Measurements from ENCODE around the gene NEUROD1. TPM values are rescaled to one million over a fixed set of nuclear protein-coding genes. Genes with fewer than 3 reads are reported as not detected.
"Not testable (repeated sequence)": the region's sequence is repeated elsewhere in the genome, so short reads cannot be mapped to it uniquely, and the experiment has no call there.

NEUROD1 gene
- total and polyA plus RNA-seq, 7 experiments from 2014 or later = not detected

DNA sequence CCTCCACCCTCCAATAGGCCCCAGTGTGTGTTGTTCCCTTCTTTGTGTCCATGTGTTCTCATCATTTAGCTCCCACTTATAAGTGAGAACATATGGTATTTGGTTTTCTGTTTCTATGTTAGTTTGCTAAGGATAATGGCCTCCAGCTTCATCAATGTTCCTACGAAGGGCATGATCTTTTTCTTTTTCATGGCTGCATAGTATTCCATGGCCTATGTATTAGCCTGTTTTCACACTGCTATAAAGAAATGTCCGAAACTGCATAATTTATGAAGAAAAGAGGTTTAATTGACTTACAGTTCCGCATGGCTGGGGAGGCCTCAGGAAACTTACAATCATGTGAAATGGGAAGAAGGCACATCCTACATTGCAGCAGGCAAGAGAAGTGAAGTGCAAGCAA, 22.2 kb upstream of the NEUROD1 start:
- POLR2A ChIA-PET = not testable (repeated sequence)
- H3K9me3 Mint-ChIP-seq = peaks cover 0 to 13% (median 5%) of the 10 kb centered on the region in 11 donors
- peaks cover 6 to 16% (median 11%) of the 10 kb centered on the region in 5 donors for H3K27me3 Mint-ChIP-seq

DNA sequence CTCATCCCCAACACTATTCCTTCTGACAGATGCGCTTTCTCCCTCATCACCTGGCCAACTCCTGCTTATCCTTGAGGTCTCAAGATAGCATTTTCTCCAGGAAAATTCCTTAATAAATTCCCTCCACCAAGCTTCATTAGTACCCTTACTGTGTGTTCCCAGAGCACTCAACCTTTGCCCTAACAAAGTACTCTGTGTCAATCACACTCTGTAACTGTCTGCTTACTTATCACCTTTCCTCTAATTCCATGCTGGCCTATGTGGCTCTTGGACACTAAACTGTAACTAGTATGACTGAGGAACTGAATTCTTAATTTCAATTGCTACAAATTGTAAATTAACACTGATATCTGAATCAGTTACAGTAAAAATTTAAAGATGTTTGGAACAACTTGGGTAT, 17.9 kb upstream of the NEUROD1 start:
- Histone ChIP-seq H3K36me3 (ENCODE audit: control insufficient read depth in 2 of 3, insufficient read depth in 3 of 3, low read length in 3 of 3) (no peaks in the 10 kb centered on the region), H3K4me1 (ENCODE audit: control insufficient read depth in 2 of 2, insufficient read depth in 2 of 2, low read length in 2 of 2) (no peaks in the 10 kb centered on the region), H3K4me3 (ENCODE audit: low read length) (no peak overlapping the region), H3K9me3 (ENCODE audit: control insufficient read depth in 2 of 3, low read length in 3 of 3) (no peaks in the 10 kb centered on the region), H3K27me3 (ENCODE audit: control insufficient read depth in 2 of 2, insufficient read depth in 2 of 2, low read length in 2 of 2) (no peaks in the 10 kb centered on the region), H3K27ac (ENCODE audit: low read depth, low read length) (no peak overlapping the region)
- ATAC-seq (no peak), DNase-seq (no peak)
- intact Hi-C loops (cut with micrococcal nuclease) = no loop called here
- Mint-ChIP-seq H3K36me3 (peaks cover 0 to 5% (median 0%) of the 10 kb centered on the region in 5 donors), H3K9me3 (peaks cover 0 to 9% (median 5%) of the 10 kb centered on the region in 11 donors), H3K4me1 (no peaks in the 10 kb centered on the region), H3K4me3 (no peak overlapping the region), H3K27ac (no peak overlapping the region), H3K27me3 (peaks cover 20 to 30% (median 22%) of the 10 kb centered on the region in 5 donors)
- CTCF ChIA-PET = no interaction called here
- POLR2A ChIA-PET = no interaction called here

More for the DNA sequence above, 22.2 kb upstream of the NEUROD1 start:
- intact Hi-C loops (cut with micrococcal nuclease); H3K4me3 Mint-ChIP-seq; H3K4me1 ChIP-seq (ENCODE audit: control insufficient read depth in 2 of 2, insufficient read depth in 2 of 2, low read length in 2 of 2); DNase-seq; ATAC-seq; H3K27ac ChIP-seq (ENCODE audit: low read depth, low read length); H3K27ac Mint-ChIP-seq; H3K27me3 ChIP-seq (ENCODE audit: control insufficient read depth in 2 of 2, insufficient read depth in 2 of 2, low read length in 2 of 2); H3K9me3 ChIP-seq (ENCODE audit: control insufficient read depth in 2 of 3, low read length in 3 of 3); H3K36me3 ChIP-seq (ENCODE audit: control insufficient read depth in 2 of 3, insufficient read depth in 3 of 3, low read length in 3 of 3); H3K4me1 Mint-ChIP-seq; CTCF ChIA-PET; H3K4me3 ChIP-seq (ENCODE audit: low read length): not testable (repeated sequence)
- H3K36me3 Mint-ChIP-seq = peaks cover 0 to 11% (median 0%) of the 10 kb centered on the region in 5 donors

DNA sequence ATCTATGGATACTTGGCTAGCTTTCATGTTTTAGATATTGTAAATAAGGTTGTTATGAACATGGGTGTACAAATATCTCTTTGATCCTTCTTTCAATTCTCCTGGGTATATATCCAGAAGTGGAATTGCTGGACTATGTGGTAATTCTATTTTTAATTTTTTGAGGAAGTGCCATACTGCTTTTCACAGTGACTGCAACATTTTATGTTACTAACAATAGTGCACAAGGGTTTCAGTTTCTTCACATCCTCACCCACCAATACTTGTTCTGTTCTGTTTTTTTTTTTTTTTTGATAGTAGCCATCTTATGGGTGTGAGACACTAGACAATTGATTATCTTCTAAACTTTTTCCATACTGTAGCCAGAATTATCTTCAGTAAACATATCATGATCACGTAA, 17.3 kb upstream of the NEUROD1 start:
- Histone ChIP-seq H3K36me3 (ENCODE audit: control insufficient read depth in 2 of 3, insufficient read depth in 3 of 3, low read length in 3 of 3) (no peaks in the 10 kb centered on the region), H3K4me3 (ENCODE audit: low read length) (no peak overlapping the region), H3K27me3 (ENCODE audit: control insufficient read depth in 2 of 2, insufficient read depth in 2 of 2, low read length in 2 of 2) (no peaks in the 10 kb centered on the region), H3K9me3 (ENCODE audit: control insufficient read depth in 2 of 3, low read length in 3 of 3) (no peaks in the 10 kb centered on the region), H3K4me1 (ENCODE audit: control insufficient read depth in 2 of 2, insufficient read depth in 2 of 2, low read length in 2 of 2) (no peaks in the 10 kb centered on the region), H3K27ac (ENCODE audit: low read depth, low read length) (no peak overlapping the region)
- CTCF ChIA-PET = no interaction called here
- DNase-seq (no peak), ATAC-seq (peak; percentile 38)
- H3K27me3 Mint-ChIP-seq = peaks cover 20 to 35% (median 24%) of the 10 kb centered on the region in 5 donors
- peaks cover 0 to 7% (median 2%) of the 10 kb centered on the region in 11 donors for H3K9me3 Mint-ChIP-seq
- H3K4me1 Mint-ChIP-seq = no peaks in the 10 kb centered on the region
- H3K36me3 Mint-ChIP-seq = peaks cover 0 to 2% (median 0%) of the 10 kb centered on the region in 5 donors
- intact Hi-C loops (cut with micrococcal nuclease) = no loop called here
- H3K4me3 Mint-ChIP-seq = no peak overlapping the region
- no peak overlapping the region for H3K27ac Mint-ChIP-seq
- POLR2A ChIA-PET = no interaction called here

DNA sequence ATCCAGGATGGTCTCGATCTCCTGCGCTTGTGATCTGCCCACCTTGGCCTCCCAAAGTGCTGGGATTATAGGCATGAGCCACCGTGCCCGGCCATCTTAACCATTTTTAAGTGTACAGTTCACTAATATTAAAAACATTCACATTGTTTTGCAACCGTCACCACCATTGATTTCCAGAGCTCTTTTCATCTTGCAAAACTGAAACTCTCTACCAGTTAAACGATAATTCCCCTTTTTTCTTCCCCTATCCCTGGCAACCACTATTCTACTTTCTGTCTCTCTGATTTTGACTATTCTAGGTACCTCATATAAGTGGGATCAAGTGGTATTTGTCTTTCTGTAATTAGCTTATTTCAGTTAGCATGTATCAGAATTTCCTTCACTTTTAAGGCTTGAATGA, 16.8 kb upstream of the NEUROD1 start:
- Histone ChIP-seq H3K4me3 (ENCODE audit: low read length) (no peak overlapping the region), H3K9me3 (ENCODE audit: control insufficient read depth in 2 of 3, low read length in 3 of 3) (no peaks in the 10 kb centered on the region), H3K27me3 (ENCODE audit: control insufficient read depth in 2 of 2, insufficient read depth in 2 of 2, low read length in 2 of 2) (no peaks in the 10 kb centered on the region), H3K36me3 (ENCODE audit: control insufficient read depth in 2 of 3, insufficient read depth in 3 of 3, low read length in 3 of 3) (no peaks in the 10 kb centered on the region), H3K4me1 (ENCODE audit: control insufficient read depth in 2 of 2, insufficient read depth in 2 of 2, low read length in 2 of 2) (no peaks in the 10 kb centered on the region), H3K27ac (ENCODE audit: low read depth, low read length) (no peak overlapping the region)
- ChIA-PET CTCF (no interaction called here), POLR2A (no interaction called here)
- Mint-ChIP-seq H3K9me3 (peaks cover 0 to 7% (median 0%) of the 10 kb centered on the region in 11 donors), H3K4me1 (no peaks in the 10 kb centered on the region), H3K36me3 (no peaks in the 10 kb centered on the region), H3K4me3 (no peak overlapping the region), H3K27ac (no peak overlapping the region), H3K27me3 (peaks cover 20 to 35% (median 24%) of the 10 kb centered on the region in 5 donors)
- ATAC-seq (no peak), DNase-seq (no peak)
- intact Hi-C loops (cut with micrococcal nuclease) = no loop called here

DNA sequence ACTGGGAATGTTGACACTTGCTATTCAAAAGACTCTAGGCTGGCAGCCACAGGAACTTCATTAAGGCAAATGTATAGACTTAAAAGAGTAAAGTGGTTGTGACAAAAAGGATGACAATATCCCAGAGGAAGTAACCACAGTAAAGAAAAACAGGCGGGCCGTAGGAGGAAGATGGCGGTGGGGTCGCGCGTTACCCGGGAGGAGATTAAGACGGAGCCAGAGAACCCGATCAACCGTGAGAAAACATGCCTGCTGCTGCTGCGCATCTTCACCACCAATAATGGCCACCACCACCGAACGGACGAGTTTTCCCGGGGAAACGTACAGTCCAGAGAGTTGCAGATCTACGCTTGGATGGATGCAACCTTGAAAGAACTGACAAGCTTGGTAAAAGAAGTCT, 14.0 kb upstream of the NEUROD1 start:
- Histone ChIP-seq H3K4me1 (ENCODE audit: control insufficient read depth in 2 of 2, insufficient read depth in 2 of 2, low read length in 2 of 2) (no peaks in the 10 kb centered on the region), H3K27me3 (ENCODE audit: control insufficient read depth in 2 of 2, insufficient read depth in 2 of 2, low read length in 2 of 2) (no peaks in the 10 kb centered on the region), H3K9me3 (ENCODE audit: control insufficient read depth in 2 of 3, low read length in 3 of 3) (no peaks in the 10 kb centered on the region), H3K27ac (ENCODE audit: low read depth, low read length) (no peak overlapping the region), H3K36me3 (ENCODE audit: control insufficient read depth in 2 of 3, insufficient read depth in 3 of 3, low read length in 3 of 3) (no peaks in the 10 kb centered on the region), H3K4me3 (ENCODE audit: low read length) (no peak overlapping the region)
- CTCF ChIA-PET = interaction anchor here (0.7 kb wide), 1 partner anchor 9 kb away, joined by 3 read pairs; no protein-coding TSS in a partner anchor
- Mint-ChIP-seq H3K27ac (no peak overlapping the region), H3K27me3 (peaks cover 14 to 39% (median 32%) of the 10 kb centered on the region in 5 donors), H3K4me3 (no peak overlapping the region), H3K36me3 (no peaks in the 10 kb centered on the region), H3K9me3 (peaks cover 0 to 7% (median 0%) of the 10 kb centered on the region in 11 donors), H3K4me1 (no peaks in the 10 kb centered on the region)
- ATAC-seq (no peak), DNase-seq (no peak)
- POLR2A ChIA-PET = no interaction called here
- intact Hi-C loops (cut with micrococcal nuclease) = loop anchor here in 1 of 2 donors (5.0 kb wide), 1 partner anchor 1213 kb away; no protein-coding TSS in a partner anchor

DNA sequence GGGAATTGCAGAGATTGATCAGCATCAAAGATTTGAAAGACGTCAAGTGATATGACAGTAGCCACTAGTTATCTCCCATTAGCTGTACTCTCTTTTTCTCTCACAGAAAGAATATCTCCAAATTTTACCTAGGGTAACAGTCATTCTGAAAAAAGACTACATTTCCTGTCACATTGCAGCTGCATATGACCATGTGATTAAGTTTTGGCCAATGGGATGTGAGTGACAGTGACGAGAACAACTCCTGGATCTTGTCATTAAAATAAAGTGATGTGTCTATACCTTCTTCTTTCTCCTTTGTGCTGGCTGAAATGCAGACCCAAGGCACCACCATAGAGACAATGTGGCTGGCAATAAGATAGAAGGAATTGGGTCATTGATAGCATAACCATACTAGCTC, 10.5 kb upstream of the NEUROD1 start:
- no peaks in the 10 kb centered on the region for H3K4me1 ChIP-seq (ENCODE audit: control insufficient read depth in 2 of 2, insufficient read depth in 2 of 2, low read length in 2 of 2)
- no peak overlapping the region for H3K27ac ChIP-seq (ENCODE audit: low read depth, low read length)
- DNase-seq (no peak), ATAC-seq (no peak)
- Mint-ChIP-seq H3K4me3 (no peak overlapping the region), H3K27ac (no peak overlapping the region), H3K4me1 (no peaks in the 10 kb centered on the region), H3K27me3 (peaks cover 24 to 54% (median 44%) of the 10 kb centered on the region in 5 donors), H3K9me3 (no peaks in the 10 kb centered on the region), H3K36me3 (peaks cover 0 to 4% (median 0%) of the 10 kb centered on the region in 5 donors)
- POLR2A ChIA-PET = no interaction called here
- H3K4me3 ChIP-seq (ENCODE audit: low read length) = no peak overlapping the region
- intact Hi-C loops (cut with micrococcal nuclease) = loop anchor here in 1 of 2 donors (5.0 kb wide), 1 partner anchor 1216 kb away; no protein-coding TSS in a partner anchor
- H3K27me3 ChIP-seq (ENCODE audit: control insufficient read depth in 2 of 2, insufficient read depth in 2 of 2, low read length in 2 of 2) = peaks cover 0 to 8% of the 10 kb centered on the region in 2 donors
- H3K36me3 ChIP-seq (ENCODE audit: control insufficient read depth in 2 of 3, insufficient read depth in 3 of 3, low read length in 3 of 3) = no peaks in the 10 kb centered on the region
- CTCF ChIA-PET = no interaction called here
- H3K9me3 ChIP-seq (ENCODE audit: control insufficient read depth in 2 of 3, low read length in 3 of 3) = no peaks in the 10 kb centered on the region

DNA sequence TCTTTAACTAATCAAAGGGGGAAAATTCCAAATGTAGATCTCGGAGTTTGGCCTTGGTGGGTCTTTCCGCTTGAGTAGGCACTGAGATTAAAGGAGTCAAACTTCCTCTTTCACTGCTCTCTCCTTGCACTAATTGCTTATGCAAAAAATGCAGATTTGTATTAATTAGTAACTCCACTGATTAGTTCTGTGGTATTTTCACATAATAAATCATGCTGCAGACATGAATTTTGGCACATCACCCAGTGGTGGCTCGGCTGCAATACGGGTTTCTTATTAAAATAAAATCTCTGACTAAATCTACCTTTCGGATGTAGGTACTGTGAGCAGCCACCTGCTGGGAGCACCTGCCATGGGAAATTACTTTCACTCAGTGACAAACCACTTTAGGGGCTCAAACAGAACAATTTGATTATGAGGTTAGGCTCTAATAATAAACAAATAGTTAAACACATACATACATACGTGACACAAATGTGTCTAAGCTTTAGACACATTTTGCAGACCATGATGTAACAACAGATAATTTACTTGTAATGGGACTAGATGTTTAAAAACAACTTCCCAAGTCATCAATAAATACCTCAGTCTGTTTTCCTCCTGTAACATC, 6.4 kb upstream of the NEUROD1 start:
- Histone ChIP-seq H3K9me3 (ENCODE audit: control insufficient read depth in 2 of 3, low read length in 3 of 3) (no peaks in the 10 kb centered on the region), H3K27ac (ENCODE audit: low read depth, low read length) (no peak overlapping the region), H3K36me3 (ENCODE audit: control insufficient read depth in 2 of 3, insufficient read depth in 3 of 3, low read length in 3 of 3) (no peaks in the 10 kb centered on the region), H3K4me3 (ENCODE audit: low read length) (no peak overlapping the region), H3K4me1 (ENCODE audit: control insufficient read depth in 2 of 2, insufficient read depth in 2 of 2, low read length in 2 of 2) (peaks cover 0 to 14% of the 10 kb centered on the region in 2 donors), H3K27me3 (ENCODE audit: control insufficient read depth in 2 of 2, insufficient read depth in 2 of 2, low read length in 2 of 2) (peaks cover 17 to 19% of the 10 kb centered on the region in 2 donors)
- intact Hi-C loops (cut with micrococcal nuclease) = no loop called here
- H3K4me3 Mint-ChIP-seq = no peak overlapping the region
- peaks cover 0 to 4% (median 0%) of the 10 kb centered on the region in 11 donors for H3K9me3 Mint-ChIP-seq
- DNase-seq = no peak
- peaks cover 20 to 32% (median 27%) of the 10 kb centered on the region in 7 donors for H3K4me1 Mint-ChIP-seq
- POLR2A ChIA-PET = no interaction called here
- peaks cover 0 to 7% (median 0%) of the 10 kb centered on the region in 5 donors for H3K36me3 Mint-ChIP-seq
- ATAC-seq = no peak
- no peak overlapping the region for H3K27ac Mint-ChIP-seq
- CTCF ChIA-PET = no interaction called here
- H3K27me3 Mint-ChIP-seq = peaks cover 58 to 79% (median 75%) of the 10 kb centered on the region in 5 donors

All from naive thymus-derived CD4-positive, alpha-beta T cell (primary cell).